GM19025 (cell line): ENCODE measurements around the gene RGS16.

Source experiments
- ATAC-seq: cut with Tn5 transposase; IDR thresholded peaks from one replicate; pipeline ENCODE4 v1.9.1; 2021; ENCODE audit warnings: mild to moderate bottlenecking, low read depth, moderate library complexity; ENCODE audit not compliant: unreplicated experiment

RGS16 gene

GRCh38 chr1:182610606-182611194 is 6.5 kb upstream of the RGS16 start:
- ATAC-seq = no peak

- ATAC-seq = no peak
Observed at GRCh38 chr1:182608845-182609610, 4.8 kb upstream of the RGS16 start.

- no peak for ATAC-seq
Observed at GRCh38 chr1:182608236-182608635, 4.0 kb upstream of the RGS16 start.

GRCh38 chr1:182607566-182607965 is 3.4 kb upstream of the RGS16 start:
- no peak for ATAC-seq

GRCh38 chr1:182603646-182604174 is 479 bp downstream of the RGS16 start:
- ATAC-seq = no peak

- ATAC-seq = no peak
Observed at GRCh38 chr1:182602935-182603645, 1.1 kb downstream of the RGS16 start.

GRCh38 chr1:182601913-182602312 is 2.3 kb downstream of the RGS16 start:
- no peak for ATAC-seq

GRCh38 chr1:182601416-182601786 is 2.8 kb downstream of the RGS16 start:
- ATAC-seq = no peak

- no peak for ATAC-seq
Observed at GRCh38 chr1:182600745-182601415, 3.3 kb downstream of the RGS16 start.

- ATAC-seq = no peak
Observed at GRCh38 chr1:182600036-182600713, 4.0 kb downstream of the RGS16 start.

- ATAC-seq = no peak
Observed at GRCh38 chr1:182599339-182599738, 4.8 kb downstream of the RGS16 start.

GRCh38 chr1:182598296-182598695 is 5.9 kb downstream of the RGS16 start:
- ATAC-seq = no peak

GRCh38 chr1:182596934-182597333 is 7.3 kb downstream of the RGS16 start:
- no peak for ATAC-seq

GRCh38 chr1:182595641-182596240 is 8.4 kb downstream of the RGS16 start:
- no peak for ATAC-seq

- no peak for ATAC-seq
Observed at GRCh38 chr1:182589931-182590330, 14.3 kb downstream of the RGS16 start.

- no peak for ATAC-seq
Observed at GRCh38 chr1:182589520-182589919, 14.7 kb downstream of the RGS16 start.

- ATAC-seq = peak; percentile 85
Observed at GRCh38 chr1:182588500-182589396, 15.4 kb downstream of the RGS16 start, which contains the start of gene RNASEL. TSS of gene RNASEL (minus strand) at chr1:182589256. CDS start at chr1:182586806, 2,450 bp downstream.

GRCh38 chr1:182587666-182588499 is 16.3 kb downstream of the RGS16 start:
- ATAC-seq = no peak
